AG09319 (cell line): ENCODE data around the gene ARX.

ENCODE experiments used
- DNase-seq: peaks from one replicate; pipeline ENCODE4 v3.0.0-alpha.2; 2010; ENCODE audit warnings: low read depth; ENCODE audit errors: extremely low read depth
- CTCF ChIP-seq: IDR thresholded peaks from 2 replicates; pipeline ENCODE4 v1.5.1; 2011; ENCODE audit warnings: low read depth, mild to moderate bottlenecking, inconsistent platforms, low read length, moderate library complexity

Gene ARX

DNA sequence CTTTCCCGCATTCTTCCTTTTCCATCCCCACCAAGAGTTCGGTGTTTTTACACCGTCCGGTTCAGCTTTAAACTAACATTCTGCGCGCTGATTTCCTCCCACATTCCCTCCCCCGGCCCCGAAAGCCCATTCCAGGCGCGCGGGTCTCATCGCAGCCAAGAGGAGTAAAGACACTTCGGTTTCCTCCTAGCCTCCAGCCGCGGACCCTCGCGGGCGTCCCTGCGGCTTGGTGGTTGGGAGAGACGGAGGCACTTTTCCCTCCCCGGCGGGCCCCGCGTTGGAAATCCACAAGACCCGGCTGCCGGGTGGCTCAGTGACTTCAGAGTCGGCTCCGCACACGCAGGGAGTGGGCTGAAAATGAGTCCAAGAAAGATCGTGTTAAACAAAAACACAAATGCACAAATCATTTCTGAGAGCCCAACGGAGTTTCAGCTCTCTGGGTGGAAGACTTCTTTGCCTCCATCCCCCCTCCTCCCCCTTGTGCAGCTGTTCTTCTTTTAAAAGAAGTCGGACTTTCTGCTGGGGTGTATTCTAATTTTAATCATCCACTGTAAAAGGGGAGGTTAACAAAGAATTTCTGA lies 2.0 kb upstream of the ARX start:
- TF ChIP-seq CTCF: no peak

GRCh38 chrX:25016938-25017598 lies 1.3 kb upstream of the ARX start:
- no peak for TF ChIP-seq CTCF
- no peak for DNase-seq

More for the DNA sequence above, 2.0 kb upstream of the ARX start:
- DNase-seq: no peak

- no peak for DNase-seq
- TF ChIP-seq CTCF: no peak
Measured at GRCh38 chrX:25016361-25016671, 551 bp upstream of the ARX start.

DNA sequence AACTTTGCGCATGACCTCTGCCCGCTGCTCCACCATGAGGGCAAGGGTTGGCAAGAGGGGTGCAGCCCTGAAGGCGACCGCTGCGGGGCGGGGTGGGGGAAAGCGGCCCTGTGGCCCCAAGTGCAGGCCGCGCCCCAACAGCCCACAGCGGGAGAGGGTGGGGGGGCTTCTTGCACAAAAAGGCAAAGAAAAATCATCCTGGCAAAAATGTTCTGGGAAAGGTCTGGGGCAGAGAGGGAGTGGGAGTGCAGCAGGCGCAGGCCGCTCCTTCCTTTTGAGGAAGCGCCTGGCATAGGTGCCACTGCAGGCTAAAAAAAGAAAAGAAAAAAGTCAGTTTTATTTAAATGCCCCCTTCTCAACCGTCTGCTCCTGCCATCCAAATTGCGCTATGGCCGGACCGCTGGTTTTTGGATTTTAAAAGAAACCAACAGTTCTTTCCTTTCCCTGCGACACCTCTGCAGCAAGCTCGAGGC lies 1.4 kb downstream of the ARX start:
- DNase-seq: no peak
- no peak for TF ChIP-seq CTCF

- no peak for TF ChIP-seq CTCF
- no peak for DNase-seq
Measured at GRCh38 chrX:25013632-25014365, 2.0 kb downstream of the ARX start.

GRCh38 chrX:25012793-25013631 lies 2.8 kb downstream of the ARX start:
- DNase-seq: no peak
- TF ChIP-seq CTCF: no peak
